Measurements from ENCODE around the gene CD200. TPM values are rescaled to one million over a fixed set of nuclear protein-coding genes. Genes with fewer than 3 reads are reported as not detected.

The CD200 gene
- total and polyA plus RNA-seq, 10 of the 15 experiments (the other 5 are each of a cell fraction or from before 2014, with no cell fraction given): 21.2 to 84.3 (median 33.2) TPM

GRCh38 chr3:112351823-112352222 is 18.9 kb downstream of the CD200 start:
- RAD21 ChIA-PET (ENCODE audit: unreplicated experiment): interaction anchor here (1.4 to 4.1 kb wide), 3 partner anchors 12 to 18 kb away, joined by 6 to 29 read pairs (median 19); partner anchors contain the start of gene CD200
- CTCF ChIA-PET: interaction anchor here (1.3 to 5.8 kb wide), 3 partner anchors 10 to 85 kb away, joined by 3 to 31 read pairs (median 13); partner anchors contain the start of gene CD200
- Histone ChIP-seq H3K27me3 (replicated peaks in 1 of 2; ENCODE audit: control insufficient read depth in 2 of 2, insufficient read depth in 2 of 2, low read length in 1 of 2) (no peaks in the 10 kb centered on the region), H3K27ac (ENCODE audit: control insufficient read depth, insufficient read depth) (no peak overlapping the region), H2AFZ (ENCODE audit: control insufficient read depth, low read depth, low read length) (no peak overlapping the region), H3K4me2 (ENCODE audit: control insufficient read depth, insufficient read depth) (no peak overlapping the region), H3K36me3 (ENCODE audit: control insufficient read depth in 2 of 2, insufficient read depth in 2 of 2, low read length in 1 of 2) (peaks cover 2 to 31% of the 10 kb centered on the region in 2 experiments; a peak in 3 of 4 replicates), H3K9ac (ENCODE audit: control insufficient read depth, insufficient read depth, low read length) (no peak overlapping the region), H4K20me1 (ENCODE audit: control insufficient read depth, insufficient read depth) (no peaks in the 10 kb centered on the region), H3K79me2 (ENCODE audit: control insufficient read depth, insufficient read depth, low read length) (peaks cover 3% of the 10 kb centered on the region), H3K4me3 (no peak overlapping the region), H3K9me3 (replicated peaks; ENCODE audit: control insufficient read depth, insufficient read depth, low read length) (peaks cover 3% of the 10 kb centered on the region; the same call in 1 of the 3 replicates), H3K4me1 (ENCODE audit: control insufficient read depth, insufficient read depth, low read length) (peaks cover 3% of the 10 kb centered on the region)
- in situ Hi-C loops (cut with MboI): no loop called here
- BruUV-seq (replicated peaks): no TSS peak
- WGBS (ENCODE audit: insufficient coverage, insufficient replicate concordance, low lambda C conversion rate, missing lambda C conversion rate): 38% methylated on average over 2 of the region's 2 CpGs
- intact Hi-C loops (cut with micrococcal nuclease; ENCODE audit: unreplicated experiment): no loop called here
- POLR2A ChIA-PET: interaction anchor here (0.7 to 2.2 kb wide), 3 partner anchors 12 to 18 kb away, joined by 3 to 12 read pairs (median 8); no protein-coding TSS in a partner anchor
- no peak for DNase-seq (ENCODE audit: low read depth, low spot score)
- SMC1A ChIA-PET (ENCODE audit: uncharacterized antibody, unreplicated experiment): interaction anchor here (0.8 to 4.9 kb wide), 14 partner anchors 9 to 240 kb away, joined by 3 to 33 read pairs (median 4); partner anchors contain the start of gene CD200
- peak; percentile 73 for TF ChIP-seq MEF2B (IDR thresholded peaks at IDR 0.05; ENCODE audit: partially characterized antibody, poor library complexity, severe bottlenecking)
- no peak for TF ChIP-seq JUNB (IDR thresholded peaks at IDR 0.05)
- no peak for FAIRE-seq
- no peak for ATAC-seq

GRCh38 chr3:112352720-112353119 is 19.8 kb downstream of the CD200 start:
- Histone ChIP-seq H3K9me3 (replicated peaks; ENCODE audit: control insufficient read depth, insufficient read depth, low read length) (peaks cover 3% of the 10 kb centered on the region; the same call in 1 of the 3 replicates), H4K20me1 (ENCODE audit: control insufficient read depth, insufficient read depth) (no peaks in the 10 kb centered on the region), H3K9ac (ENCODE audit: control insufficient read depth, insufficient read depth, low read length) (no peak overlapping the region), H3K36me3 (ENCODE audit: control insufficient read depth in 2 of 2, insufficient read depth in 2 of 2, low read length in 1 of 2) (peaks cover 0 to 30% of the 10 kb centered on the region in 2 experiments; a peak in 2 of 4 replicates), H3K27me3 (replicated peaks in 1 of 2; ENCODE audit: control insufficient read depth in 2 of 2, insufficient read depth in 2 of 2, low read length in 1 of 2) (no peaks in the 10 kb centered on the region), H3K4me3 (no peak overlapping the region), H3K4me1 (ENCODE audit: control insufficient read depth, insufficient read depth, low read length) (peaks cover 6% of the 10 kb centered on the region), H3K4me2 (ENCODE audit: control insufficient read depth, insufficient read depth) (no peak overlapping the region), H3K27ac (ENCODE audit: control insufficient read depth, insufficient read depth) (no peak overlapping the region), H3K79me2 (ENCODE audit: control insufficient read depth, insufficient read depth, low read length) (no peaks in the 10 kb centered on the region), H2AFZ (ENCODE audit: control insufficient read depth, low read depth, low read length) (no peak overlapping the region)
- ChIA-PET POLR2A (interaction anchor here (0.6 to 2.2 kb wide), 4 partner anchors 11 to 58 kb away, joined by 3 to 12 read pairs (median 4); no protein-coding TSS in a partner anchor), RAD21 (ENCODE audit: unreplicated experiment) (interaction anchor here (4.1 kb wide), 1 partner anchor 11 kb away, joined by 29 read pairs; no protein-coding TSS in a partner anchor), SMC1A (ENCODE audit: uncharacterized antibody, unreplicated experiment) (interaction anchor here (0.8 to 4.9 kb wide), 8 partner anchors 9 to 33 kb away, joined by 3 to 33 read pairs (median 6); partner anchors contain the start of gene CD200), CTCF (interaction anchor here (0.8 to 5.8 kb wide), 4 partner anchors 9 to 84 kb away, joined by 3 to 31 read pairs (median 3); no protein-coding TSS in a partner anchor)
- TF ChIP-seq E2F8 (IDR thresholded peaks at IDR 0.05; ENCODE audit: low read depth, partially characterized antibody): no peak
- TF ChIP-seq MYC (IDR thresholded peaks at IDR 0.05; ENCODE audit: insufficient read depth, insufficient read length, insufficient replicate concordance, low read length, severe bottlenecking): no peak
- no peak for TF ChIP-seq MYB (IDR thresholded peaks at IDR 0.05; ENCODE audit: borderline replicate concordance, low read depth, low read length)
- no peak for TF ChIP-seq MAX (IDR thresholded peaks at IDR 0.05; ENCODE audit: low read depth, low read length)
- no peak for TF ChIP-seq CTCF (IDR thresholded peaks at IDR 0.05 in 2 of 3, conservative IDR thresholded peaks at IDR 0.05 in 1 of 3; ENCODE audit: control insufficient read depth in 2 of 3, extremely low read depth in 1 of 3, insufficient read depth in 1 of 3, low read depth in 3 of 3, low read length in 3 of 3)
- TF ChIP-seq RBBP5 (conservative IDR thresholded peaks at IDR 0.05): no peak
- no peak for ATAC-seq
- no peak for DNase-seq (ENCODE audit: low read depth, low spot score)
- no peak for FAIRE-seq
- 98% methylated on average over 5 of the region's 5 CpGs for WGBS (ENCODE audit: insufficient coverage, insufficient replicate concordance, low lambda C conversion rate, missing lambda C conversion rate)
- intact Hi-C loops (cut with micrococcal nuclease; ENCODE audit: unreplicated experiment) (no loop called here), in situ Hi-C loops (cut with MboI) (no loop called here)
- BruUV-seq (replicated peaks): no TSS peak

All from GM12878 (cell line).